ENCODE data around the gene SNX8. TPM values are rescaled to one million over a fixed set of nuclear protein-coding genes. Genes with fewer than 3 reads are reported as not detected.

The SNX8 gene
- total and polyA plus RNA-seq, 2 of the 8 experiments (the other 6 are each of a cell fraction or from before 2014, with no cell fraction given), result 46.2 to 70.8 TPM

GRCh38 chr7:2288503-2288902 is 25.7 kb downstream of the SNX8 start:
- no peak overlapping the region for H3K4me3 ChIP-seq (ENCODE audit: extremely low read depth in 1 of 4, insufficient read depth in 2 of 4, low read depth in 3 of 4, low read length in 4 of 4)
- H3K79me2 ChIP-seq (ENCODE audit: control insufficient read depth in 1 of 2, insufficient read depth in 2 of 2, low read length in 2 of 2), result peaks cover 0 to 2% of the 10 kb centered on the region in 2 experiments; a peak in 1 of 4 replicates
- no peak overlapping the region for H3K23ac ChIP-seq (ENCODE audit: insufficient read length)
- no peak overlapping the region for H3K4me2 ChIP-seq (ENCODE audit: insufficient read depth in 1 of 2, low read depth in 2 of 2, low read length in 2 of 2)
- no peak overlapping the region for H2BK15ac ChIP-seq (ENCODE audit: low read length)
- no peak overlapping the region for H3K56ac ChIP-seq (replicated peaks; ENCODE audit: insufficient read length, low read depth, low read length)
- DNase-seq (ENCODE audit: low read depth in 1 of 2, low spot score in 2 of 2) (no peak), FAIRE-seq (no peak)
- peaks cover 0 to 6% of the 10 kb centered on the region in 2 experiments for H4K20me1 ChIP-seq (replicated peaks in 1 of 2; ENCODE audit: control insufficient read depth in 1 of 2, insufficient read depth in 2 of 2, low read length in 2 of 2)
- no peak overlapping the region for H3K4ac ChIP-seq (replicated peaks; ENCODE audit: insufficient read length, low read depth, low read length)
- no peak overlapping the region for H3K18ac ChIP-seq (ENCODE audit: extremely low read depth, low read length)
- no peak overlapping the region for H2BK12ac ChIP-seq (ENCODE audit: low read depth, low read length)
- no peak overlapping the region for H2BK20ac ChIP-seq (ENCODE audit: low read length)
- ChIA-PET POLR2A (ENCODE audit: partially characterized antibody) (interaction anchor here (1.1 to 2.1 kb wide), 2 partner anchors 13 to 49 kb away, joined by 4 to 8 read pairs; no protein-coding TSS in a partner anchor), CTCF (ENCODE audit: partially characterized antibody) (interaction anchor here (1.0 to 1.6 kb wide), 2 partner anchors 10 to 14 kb away, joined by 3 to 4 read pairs; no protein-coding TSS in a partner anchor)
- H3K14ac ChIP-seq (ENCODE audit: insufficient read length), result no peak overlapping the region
- no peak overlapping the region for H4K91ac ChIP-seq (replicated peaks; ENCODE audit: insufficient read length, low read length)
- no peak overlapping the region for H4K8ac ChIP-seq (ENCODE audit: extremely low read depth, insufficient read depth, low read length)
- H3K27me3 ChIP-seq (replicated peaks in 1 of 4; ENCODE audit: control insufficient read depth in 3 of 4, extremely low read depth in 1 of 4, insufficient read depth in 3 of 4, low read length in 3 of 4), result no peaks in the 10 kb centered on the region; a peak in 1 of 7 replicates
- H3K36me3 ChIP-seq (ENCODE audit: control insufficient read depth in 2 of 4, insufficient read depth in 4 of 4, low read length in 3 of 4), result no peaks in the 10 kb centered on the region
- no peaks in the 10 kb centered on the region; a peak in 3 of 7 replicates for H3K4me1 ChIP-seq (replicated peaks in 1 of 4; ENCODE audit: control insufficient read depth in 3 of 4, insufficient read depth in 4 of 4, low read length in 3 of 4)
- H2AK5ac ChIP-seq (ENCODE audit: low read depth, low read length), result no peak overlapping the region
- 97% methylated on average over 8 of the region's 8 CpGs; no CpG with 5 or more reads in 1 of the 2 experiments for WGBS, 2 experiments (ENCODE audit: extremely low coverage in 1 of 2, insufficient coverage in 1 of 2, insufficient read length in 1 of 2, insufficient replicate concordance in 2 of 2, low coverage in 1 of 2, low lambda C conversion rate in 2 of 2, missing lambda C conversion rate in 1 of 2)
- no peak overlapping the region for H4K5ac ChIP-seq (ENCODE audit: insufficient read length, low read depth, low read length)
- H3K27ac ChIP-seq (ENCODE audit: low read depth, low read length), result no peak overlapping the region
- 0 out of 2 replicates have a peak, but pooled peaks cover 6% of the 10 kb centered on the region for H3K79me1 ChIP-seq (ENCODE audit: low read depth, low read length)
- H3K23me2 ChIP-seq (ENCODE audit: low read depth, low read length), result no peaks in the 10 kb centered on the region; the same call in 1 of the 2 replicates
- H2AFZ ChIP-seq (ENCODE audit: low read length), result no peak overlapping the region
- H3K9ac ChIP-seq (replicated peaks in 1 of 4; ENCODE audit: extremely low read depth in 1 of 4, low read depth in 3 of 4, low read length in 3 of 4), result no peak overlapping the region
- H2BK5ac ChIP-seq (ENCODE audit: low read depth, low read length), result no peak overlapping the region
- H3K9me3 ChIP-seq (ENCODE audit: insufficient read depth in 2 of 2, low read depth in 1 of 2, low read length in 1 of 2), result no peaks in the 10 kb centered on the region; a peak in 1 of 4 replicates
- H2BK120ac ChIP-seq (replicated peaks; ENCODE audit: low read depth, low read length), result no peak overlapping the region
- TF ChIP-seq MAX (IDR thresholded peaks at IDR 0.05) (no peak), GTF2F1 (IDR thresholded peaks at IDR 0.05; ENCODE audit: borderline replicate concordance, low read depth, low read length) (no peak), POLR2A (IDR thresholded peaks at IDR 0.05; ENCODE audit: control extremely low read depth in 1 of 2, low read depth in 2 of 2, low read length in 2 of 2) (no peak), BCL11A (IDR thresholded peaks at IDR 0.05; ENCODE audit: low read depth in 2 of 2, low read length in 2 of 2) (no peak), JUND (IDR thresholded peaks at IDR 0.05; ENCODE audit: low read length) (no peak), POU5F1 (IDR thresholded peaks at IDR 0.05; ENCODE audit: low read depth, low read length) (no peak)
